GM21447 (cell line): ENCODE results near the gene CD164.

Experiments
- ATAC-seq: cut with Tn5 transposase; IDR thresholded peaks from one replicate; pipeline ENCODE4 v1.9.1; 2021; ENCODE audit not compliant: unreplicated experiment

Gene CD164

DNA sequence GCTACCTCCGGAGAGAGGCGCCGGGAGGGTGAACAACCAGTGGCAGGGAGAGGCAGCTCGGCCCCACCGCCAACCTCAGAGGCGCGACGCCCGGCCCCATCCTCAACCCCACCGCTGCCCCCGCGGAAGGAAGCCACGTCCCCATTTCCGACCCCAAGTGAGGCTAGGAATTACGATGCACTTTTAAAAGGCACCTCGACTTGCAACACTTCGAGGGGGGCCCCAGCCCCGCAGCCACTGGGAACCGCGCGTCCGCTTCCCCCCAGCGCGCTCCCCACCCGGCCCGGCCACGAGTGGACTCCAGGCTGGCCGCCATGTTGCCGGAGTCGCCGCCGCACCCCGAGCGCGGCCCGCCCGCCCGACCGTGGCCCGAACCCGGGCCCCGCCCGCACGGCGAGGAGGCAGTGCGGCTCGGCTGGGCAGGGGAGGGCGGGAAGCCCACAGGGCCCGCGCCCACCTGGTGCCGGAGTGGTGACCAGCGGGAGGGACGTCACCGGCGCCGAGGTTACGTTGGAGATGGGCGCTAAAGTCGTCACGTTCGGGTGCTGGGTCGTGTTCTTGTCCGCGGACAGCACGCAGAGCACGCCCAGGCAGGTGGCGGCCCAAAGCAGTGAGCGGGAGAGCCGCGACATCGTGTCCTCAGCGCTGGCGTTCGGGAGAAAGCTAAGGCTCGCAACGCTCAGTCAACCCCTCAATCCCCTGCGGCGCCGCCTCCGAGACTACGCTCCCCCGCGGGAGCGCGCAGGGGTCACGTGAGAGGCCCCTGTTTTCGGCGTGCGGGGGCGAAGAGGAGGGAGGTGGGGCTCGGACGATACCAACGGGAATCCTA lies at the start of gene CD164:
Gene CD164, minus strand, starts transcription at position 721 of the 829 bp plus-strand sequence. Its CDS starts 89 bp downstream, at position 632.
- peak; percentile 42 for ATAC-seq

DNA sequence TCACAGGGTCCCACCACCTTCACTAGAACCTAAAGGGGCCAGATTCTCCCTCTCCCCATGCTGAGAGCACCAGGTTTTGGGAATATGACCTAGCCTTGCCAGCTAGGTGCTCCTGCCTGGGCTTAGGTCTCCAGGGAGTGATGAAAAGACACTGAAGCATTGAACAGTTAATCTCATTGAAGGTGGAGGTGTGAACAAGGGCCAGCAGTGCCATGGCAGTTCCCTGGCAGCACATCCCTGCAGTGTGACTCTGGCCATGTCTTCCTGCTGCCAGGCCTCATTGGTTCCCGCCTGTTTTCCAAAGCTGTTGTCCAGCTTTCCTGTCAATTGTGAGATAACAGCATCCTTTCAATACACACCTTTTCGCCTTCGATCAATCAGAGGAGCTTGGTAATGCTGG lies 47.2 kb upstream of the CD164 start:
- no peak for ATAC-seq

DNA sequence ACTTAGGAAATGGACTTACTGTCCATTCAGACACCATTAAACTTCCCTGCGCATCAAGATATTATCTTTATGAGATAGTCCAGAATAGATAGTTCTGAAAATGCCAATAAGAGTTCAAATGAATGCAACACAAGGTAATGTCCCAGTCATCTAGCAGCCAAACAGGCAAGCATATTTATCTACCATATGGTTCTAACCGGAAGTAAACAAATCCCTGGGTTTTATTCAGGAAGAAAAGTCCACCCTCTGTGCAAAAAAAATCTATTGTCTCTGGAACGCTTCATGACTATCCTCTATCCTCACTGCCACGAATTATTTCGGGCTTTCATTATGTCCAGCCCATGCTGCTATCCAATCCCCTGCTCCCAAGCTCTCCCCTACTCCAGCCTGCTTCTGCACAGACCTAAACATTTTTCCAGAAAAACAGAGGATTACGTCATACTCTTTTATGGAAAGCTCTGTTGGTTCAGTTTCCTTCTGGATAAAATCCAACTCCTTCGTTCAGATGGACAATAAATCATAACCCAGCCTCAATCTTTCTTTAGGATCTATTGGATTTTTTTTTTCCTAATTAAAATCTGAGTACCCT lies 46.7 kb upstream of the CD164 start:
- ATAC-seq: no peak

DNA sequence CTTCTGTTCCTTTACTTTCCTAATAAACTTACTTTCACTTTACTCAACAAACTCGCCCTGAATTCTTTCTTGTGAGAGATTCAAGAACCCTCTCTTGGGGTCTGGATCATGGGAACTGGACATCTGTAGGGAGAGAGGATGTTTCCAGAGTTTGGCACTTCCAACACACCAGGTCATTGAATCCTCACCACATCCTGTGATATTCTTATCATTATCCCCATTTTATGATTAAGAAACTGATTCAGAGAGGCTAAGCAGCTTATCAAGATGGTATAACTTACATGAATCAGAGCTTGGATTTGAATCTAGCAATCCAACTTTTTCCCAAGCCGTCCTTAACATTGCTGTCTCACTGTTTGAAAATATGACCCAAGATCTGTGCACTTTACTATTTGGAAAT lies 42.7 kb upstream of the CD164 start:
- no peak for ATAC-seq

DNA sequence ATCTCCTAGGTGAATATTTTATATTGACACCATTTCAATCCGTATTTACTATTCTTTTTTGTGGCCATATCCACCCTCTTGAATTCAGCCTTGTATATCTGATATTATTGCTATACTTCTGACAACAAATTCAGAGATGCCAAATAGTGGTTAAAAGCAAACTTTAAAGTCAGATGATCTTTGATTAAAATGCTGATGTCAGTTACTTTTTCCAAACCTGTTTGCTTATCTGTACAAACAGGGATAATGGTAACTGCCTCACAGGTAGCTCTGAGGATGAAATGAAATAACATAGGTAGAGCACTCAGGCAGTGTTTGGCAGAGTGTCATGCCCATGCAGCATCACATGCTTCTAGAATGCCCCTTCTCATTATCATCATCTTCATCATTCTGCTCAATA lies 38.9 kb upstream of the CD164 start:
- ATAC-seq: no peak

DNA sequence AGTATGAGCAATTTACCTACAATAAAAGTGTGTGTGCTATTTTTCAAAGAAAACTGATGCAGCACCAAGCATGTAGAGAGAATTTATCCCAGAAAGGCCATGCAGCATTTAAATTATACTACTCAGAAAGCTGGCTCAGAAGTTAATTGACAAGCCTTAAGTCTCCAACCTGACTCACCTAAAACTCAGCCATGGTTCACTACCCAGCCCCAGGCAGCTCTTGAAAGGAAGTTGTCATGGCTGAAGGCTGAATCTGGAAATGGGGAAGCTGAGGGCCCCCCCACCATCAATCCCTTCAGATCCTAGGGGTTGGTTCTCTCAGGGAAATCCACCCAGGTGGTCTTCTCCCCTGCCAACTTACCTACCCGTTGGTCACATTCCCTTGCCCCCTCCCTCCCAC lies 38.5 kb upstream of the CD164 start:
- ATAC-seq: no peak

DNA sequence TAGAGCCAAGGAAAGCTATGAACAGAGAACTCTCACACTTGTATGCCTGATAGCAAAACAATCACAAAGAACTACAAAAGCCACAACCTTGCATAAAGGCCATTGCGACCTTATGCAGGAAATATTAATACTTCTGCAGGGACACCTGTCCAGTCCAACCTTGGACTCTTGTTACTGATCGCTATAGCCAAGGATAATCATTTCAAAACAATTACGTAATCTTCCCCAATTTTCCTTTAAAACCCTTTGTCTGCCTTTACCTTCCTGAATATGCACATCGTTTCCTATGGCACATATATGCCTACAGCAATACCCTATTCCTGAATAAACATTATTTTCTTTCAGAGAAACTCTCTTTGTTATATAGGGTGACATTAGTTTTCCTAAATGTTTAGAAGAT lies 35.4 kb upstream of the CD164 start:
- no peak for ATAC-seq

DNA sequence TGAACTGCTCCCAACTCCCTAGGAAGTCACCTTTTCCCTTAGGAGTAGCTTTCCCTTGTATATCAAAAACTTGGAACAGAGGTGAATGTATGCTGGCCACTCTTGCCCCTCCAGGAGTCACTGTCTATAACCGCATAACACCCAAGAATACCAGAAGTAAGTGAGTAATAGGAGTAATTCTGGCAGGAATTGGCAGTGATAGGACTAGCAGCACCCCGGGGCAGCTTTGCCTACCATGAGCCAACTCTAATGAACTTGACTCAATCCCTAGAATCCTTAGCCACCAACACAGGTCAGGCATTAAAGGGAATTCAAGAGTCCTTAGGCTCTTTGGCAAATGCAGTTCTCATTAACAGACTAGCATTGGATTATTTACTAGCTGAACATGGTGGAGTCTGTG lies 28.8 kb upstream of the CD164 start:
- no peak for ATAC-seq

DNA sequence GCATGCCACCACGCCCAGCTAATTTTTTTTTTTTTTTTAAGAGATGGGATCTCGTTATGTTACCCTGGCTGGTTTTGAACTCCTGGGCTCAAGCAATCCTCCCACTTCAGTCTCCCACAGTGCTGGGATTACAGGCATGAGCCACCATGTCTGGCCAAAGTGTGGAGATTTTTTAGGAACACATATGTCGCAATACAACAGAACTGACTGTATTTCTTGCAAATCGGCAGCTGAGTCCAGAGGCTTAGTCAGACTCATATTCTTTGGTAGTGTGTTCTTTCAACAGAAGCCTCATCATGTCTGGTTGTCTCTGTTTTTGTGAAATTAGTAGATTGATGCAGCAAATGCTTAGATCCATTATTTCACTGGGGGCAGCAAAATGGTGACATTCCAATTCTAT lies 23.9 kb upstream of the CD164 start:
- ATAC-seq: no peak

DNA sequence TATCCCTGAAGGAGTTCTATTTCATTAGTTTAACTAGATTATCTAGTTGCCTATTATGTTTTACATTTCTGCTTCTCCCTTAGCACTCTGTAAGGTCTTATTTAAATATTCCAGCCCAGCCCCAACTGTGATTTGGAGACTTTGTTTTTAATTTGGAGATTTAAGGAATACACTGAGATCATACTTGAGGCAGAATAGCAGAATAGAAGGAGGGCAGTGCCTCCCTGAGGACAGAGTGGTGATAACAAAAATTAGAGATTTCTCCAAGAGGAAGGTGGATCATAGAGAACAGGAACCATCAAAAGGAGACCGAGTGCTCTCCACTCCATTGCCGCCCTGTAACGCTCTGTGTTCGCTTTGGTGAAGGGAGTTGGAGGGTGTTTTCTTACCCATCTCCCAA lies 14.8 kb upstream of the CD164 start:
- ATAC-seq: no peak

DNA sequence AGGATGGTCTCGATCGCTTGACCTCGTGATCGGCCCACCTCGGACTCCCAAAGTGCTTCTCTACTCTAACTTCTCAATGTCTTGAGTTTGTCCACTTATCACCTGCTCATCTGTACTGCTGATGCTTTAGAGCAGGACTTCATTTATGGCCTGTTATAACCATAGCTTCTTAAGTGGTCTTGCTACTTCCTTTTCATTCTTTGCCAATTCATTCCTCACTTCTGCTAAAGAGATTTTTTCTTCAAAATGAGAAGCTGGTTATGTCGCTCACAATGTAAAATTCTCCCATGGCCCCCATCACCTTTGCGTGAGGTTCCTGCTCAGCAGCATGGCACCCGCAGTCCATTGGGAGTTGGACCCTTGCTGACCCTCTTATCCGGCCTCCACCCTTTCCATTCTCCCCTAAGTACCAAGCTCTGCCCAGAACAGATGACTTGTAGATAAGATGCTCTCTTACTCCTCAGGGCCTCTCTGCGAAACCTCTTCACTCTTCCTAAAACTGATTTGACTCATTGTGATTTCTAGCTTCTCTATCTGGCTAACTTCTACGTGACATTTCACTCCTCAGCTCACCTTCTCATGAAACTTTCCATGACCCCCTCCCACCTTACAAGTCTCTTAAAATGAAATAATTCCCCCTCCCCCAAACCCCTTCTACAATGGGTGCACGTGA lies 13.9 kb upstream of the CD164 start:
- ATAC-seq: no peak

DNA sequence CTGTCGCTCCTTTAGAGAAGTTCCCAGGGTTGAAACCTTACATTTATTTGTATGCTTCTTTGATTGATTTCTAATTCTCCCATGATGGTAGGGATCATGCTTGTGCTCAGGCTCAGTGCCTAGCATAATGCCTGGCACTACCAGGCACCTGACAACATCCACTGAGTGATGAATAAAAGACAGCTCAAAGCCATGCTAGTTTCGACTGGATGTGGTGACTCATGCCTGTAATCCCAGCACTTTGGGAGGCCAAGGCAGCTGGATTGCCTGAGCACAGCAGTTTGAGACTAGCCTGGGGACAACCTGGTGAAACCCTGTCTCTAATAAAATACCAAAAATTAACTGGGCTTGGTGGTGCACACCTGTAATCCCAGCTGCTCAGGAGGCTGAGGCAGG lies 11.6 kb upstream of the CD164 start:
- ATAC-seq: no peak

DNA sequence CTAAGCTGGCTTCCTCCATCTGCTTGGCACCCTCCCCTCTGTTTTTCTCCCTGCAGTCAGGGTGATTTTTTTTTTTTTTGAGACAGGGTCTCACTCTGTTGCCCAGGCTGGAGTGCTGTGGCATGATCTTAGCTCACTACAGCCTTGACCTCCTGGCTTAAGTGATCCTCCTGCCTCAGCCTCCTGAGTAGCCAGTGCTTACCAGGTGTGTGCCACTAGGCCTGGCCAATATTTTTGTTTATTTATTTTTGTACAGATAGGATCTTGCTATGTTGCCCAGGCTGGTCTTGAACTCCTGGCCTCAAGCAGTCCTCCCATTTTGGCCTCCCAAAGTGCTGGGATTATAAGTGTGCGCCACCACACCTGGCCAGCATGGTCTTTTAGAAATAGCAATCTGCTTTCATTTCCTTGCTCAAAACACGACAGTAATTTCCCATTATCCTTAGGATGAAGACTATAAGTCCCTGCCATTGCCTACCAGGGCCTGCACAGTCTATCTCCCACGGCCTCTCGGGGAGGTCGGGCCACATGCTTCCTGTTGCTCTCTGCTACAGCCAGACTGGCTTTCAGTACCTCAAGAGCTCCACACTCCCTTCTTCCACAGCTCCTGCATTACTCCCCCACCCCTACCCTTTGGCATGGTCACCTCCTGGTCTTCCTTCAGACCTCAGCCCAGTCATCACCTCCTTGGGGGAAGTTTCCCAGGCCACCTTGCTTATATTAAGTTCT lies 11.1 kb upstream of the CD164 start:
- ATAC-seq: no peak

DNA sequence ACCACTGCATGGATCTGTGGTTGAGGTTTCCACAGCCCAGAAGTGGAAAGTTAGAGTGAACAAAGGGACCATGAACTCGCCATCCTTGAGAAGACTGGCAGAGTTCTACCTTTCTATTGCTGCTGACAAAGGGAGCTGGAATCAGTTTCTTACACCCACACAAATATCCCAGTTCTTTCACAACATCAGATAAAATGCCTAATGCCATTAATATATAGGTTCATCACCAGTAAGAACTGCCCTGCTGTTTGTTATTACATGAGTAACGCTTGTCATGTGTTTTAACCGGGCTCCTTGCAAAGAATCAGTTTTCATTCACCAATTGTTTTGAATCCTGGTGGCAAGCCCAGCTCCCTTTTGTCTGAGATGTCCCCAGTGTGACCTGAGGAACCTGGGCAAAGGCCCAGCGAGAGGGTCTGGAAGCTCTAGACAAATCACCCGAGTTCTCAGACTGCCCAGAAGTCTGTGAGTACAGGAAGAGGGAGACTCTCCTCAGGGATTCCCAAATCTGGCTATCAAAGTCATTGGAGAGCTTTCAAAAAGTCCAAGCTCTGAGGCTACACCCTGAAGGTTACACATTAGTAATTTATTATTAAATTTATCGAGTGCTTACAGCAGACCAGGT lies 7.5 kb upstream of the CD164 start:
- no peak for ATAC-seq

DNA sequence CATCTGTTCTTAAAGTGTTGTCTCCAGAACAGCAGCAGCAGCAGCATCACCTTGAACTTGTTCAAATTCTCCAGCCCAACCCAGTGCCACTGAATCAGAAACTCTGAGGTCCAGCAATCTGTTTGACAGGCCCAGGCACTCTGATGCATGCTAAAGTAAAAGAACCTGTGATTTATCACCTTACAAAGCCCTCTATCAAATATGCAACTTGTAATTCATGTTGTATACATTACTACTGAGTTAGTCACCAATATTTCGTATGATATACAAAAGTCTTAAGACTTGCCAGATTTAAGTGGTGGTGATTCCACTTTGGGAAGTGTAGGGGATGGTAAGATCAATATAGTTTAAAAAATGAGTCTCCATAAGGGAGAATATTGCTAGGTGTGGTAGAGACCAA lies 6.0 kb upstream of the CD164 start:
- ATAC-seq: no peak

DNA sequence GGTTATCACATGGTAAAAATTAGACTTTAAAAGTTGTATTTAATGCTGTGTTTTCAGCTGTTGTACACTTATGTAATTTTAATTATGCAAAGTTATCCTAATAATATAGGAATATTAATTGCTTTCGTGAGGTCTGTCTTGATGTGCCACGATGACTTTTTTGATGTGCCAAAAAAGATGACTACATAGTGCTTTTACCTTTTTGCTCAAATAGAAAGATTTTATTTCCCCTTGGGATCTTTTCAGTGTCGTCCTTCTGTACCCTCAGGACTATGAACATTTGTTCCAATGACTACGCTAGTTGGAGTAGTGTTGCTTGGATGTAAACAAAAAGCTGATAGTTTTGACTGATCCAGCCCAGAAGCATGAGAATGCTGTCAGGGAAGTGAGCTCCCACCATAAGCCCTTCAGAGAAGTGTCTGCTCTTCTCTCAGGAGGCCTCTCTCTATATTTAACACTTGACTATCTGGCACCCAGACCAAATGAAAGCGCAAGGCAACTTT lies 1.2 kb upstream of the CD164 start:
- ATAC-seq: no peak

DNA sequence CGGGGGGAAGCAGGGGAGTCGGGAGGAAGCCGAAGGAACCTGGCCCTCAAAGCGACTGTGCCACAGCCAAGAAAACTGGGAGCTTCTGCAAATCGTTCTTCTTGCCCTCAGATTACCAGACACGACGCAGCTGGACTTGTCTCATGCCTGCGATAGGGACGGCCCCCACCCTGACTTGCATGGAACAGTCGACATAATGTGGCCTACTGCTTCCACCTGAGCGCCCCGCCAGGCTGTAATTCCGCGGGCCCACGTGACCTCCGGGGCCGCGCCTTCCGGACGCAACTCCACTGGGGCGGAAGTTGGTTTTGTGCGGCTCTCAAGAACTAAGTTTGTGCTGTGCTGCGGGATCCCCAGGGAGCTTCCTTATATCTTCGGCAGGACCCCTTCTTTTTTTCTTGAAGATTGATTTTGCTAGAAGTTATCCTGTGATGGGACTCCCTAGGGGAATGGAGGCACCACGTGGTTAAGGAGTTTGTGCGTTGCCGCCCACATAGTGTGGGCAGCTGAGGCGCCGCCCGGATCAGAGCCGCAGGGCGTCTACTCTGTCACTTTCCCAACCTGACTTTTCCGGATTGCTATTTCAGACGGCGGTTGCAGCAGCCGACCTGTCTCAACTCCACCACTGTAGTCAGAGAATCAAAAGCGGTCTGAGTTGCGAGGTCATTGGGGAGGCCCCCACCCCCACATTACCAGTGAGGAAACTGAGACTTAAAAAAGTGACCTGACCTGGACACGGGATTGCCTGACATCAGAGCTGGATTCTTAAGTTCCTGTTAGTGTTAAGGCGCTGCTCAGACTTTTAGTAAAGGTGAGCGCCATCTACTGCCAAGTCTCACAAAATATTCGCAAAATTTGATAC lies 540 bp upstream of the CD164 start:
- peak; percentile 69 for ATAC-seq

DNA sequence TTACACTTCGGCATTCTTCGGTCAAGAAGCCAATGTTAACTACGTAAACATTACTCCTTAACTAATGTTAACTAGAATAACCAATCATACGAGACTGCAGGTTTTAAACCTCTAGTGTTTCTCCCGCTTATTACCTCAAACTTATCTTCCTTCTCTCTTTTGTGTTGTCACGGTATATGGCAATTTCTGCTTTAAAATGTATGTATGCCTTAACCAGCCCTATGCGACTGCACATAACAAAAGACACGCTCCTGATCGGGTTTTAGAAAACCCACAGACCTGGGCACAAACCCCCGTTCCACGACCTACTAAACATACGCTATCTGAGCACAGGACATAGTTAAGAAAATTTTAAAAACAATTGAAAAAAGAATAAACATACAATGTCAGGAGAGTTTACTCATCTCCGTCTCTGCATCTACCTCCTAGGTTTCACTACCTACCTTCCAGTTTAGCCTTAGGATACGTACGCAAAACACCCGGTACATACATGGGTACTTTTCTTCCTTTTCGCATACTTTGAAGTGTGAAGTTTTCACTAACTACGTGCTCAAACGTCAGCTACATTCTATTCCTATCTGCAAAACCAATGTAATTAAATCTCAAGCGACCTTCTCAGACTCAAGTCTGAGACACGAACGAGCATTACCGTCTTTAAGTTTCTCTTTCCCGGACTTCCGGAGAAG lies 1.1 kb downstream of the CD164 start:
- ATAC-seq: peak; percentile 1

DNA sequence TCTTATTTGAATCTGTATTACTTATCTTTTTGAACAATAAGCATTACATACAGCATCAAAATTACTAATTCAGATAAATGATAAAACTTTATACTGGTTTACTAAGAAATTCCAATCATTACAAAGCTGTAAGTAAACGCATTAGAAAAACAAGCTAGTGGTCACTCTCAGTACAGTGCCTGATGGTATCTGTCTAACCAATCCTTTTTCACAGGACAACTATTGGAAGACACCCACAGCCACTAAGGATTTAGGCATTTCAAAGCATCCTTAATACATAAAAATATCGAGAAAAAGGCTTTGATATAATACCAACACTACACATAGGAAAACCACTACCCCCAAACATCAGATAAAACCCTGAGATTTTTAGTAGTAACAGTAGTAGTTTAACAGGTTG lies 2.6 kb downstream of the CD164 start:
- ATAC-seq: no peak
